Medulla oblongata (tissue), 1 donor: ENCODE data around the gene AMELX.

Source experiments
- DNase-seq: peaks from one replicate; pipeline ENCODE4 v3.0.0-alpha.2; 2015; ENCODE audit errors: extremely low spot score

Gene AMELX

DNA sequence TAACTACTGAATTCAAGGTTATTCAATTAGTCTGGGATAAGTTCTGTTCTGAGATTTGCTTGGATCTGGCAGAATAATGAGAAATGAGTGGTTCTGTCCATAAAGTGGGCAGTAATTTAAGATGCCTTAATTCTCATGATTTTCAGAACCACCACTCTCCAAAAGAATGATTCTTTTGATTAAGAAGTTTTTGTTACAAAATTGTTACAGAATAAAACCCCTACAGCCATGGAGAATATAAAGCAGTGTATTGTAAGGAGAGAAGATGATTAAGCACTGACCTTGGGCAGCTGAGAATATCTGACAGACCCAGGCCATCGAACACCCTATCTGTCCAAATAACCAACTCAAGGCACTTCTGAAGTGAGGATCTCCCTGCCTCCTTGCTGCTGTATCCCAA lies 12.4 kb downstream of the AMELX start:
- DNase-seq = no peak

DNA sequence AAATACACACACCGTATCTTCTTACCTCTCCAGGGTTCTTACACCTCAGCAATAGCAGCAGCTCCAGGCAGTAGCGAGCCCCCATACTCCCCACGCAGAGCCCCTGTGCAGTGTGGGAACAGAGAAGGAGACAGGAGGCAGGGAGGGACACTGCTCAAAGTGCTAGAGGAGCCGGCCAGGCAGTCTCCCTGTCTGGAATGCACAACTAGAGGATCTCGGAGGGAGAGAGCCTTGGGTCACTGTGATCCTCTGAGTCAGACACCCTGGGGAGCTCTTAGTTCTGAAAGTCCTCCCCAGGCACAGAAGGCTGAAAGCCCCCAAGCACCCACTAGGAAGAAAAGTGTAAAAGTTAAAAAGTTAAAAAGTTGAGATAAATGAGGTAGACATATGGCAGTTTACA lies 16.0 kb downstream of the AMELX start:
- DNase-seq = no peak

DNA sequence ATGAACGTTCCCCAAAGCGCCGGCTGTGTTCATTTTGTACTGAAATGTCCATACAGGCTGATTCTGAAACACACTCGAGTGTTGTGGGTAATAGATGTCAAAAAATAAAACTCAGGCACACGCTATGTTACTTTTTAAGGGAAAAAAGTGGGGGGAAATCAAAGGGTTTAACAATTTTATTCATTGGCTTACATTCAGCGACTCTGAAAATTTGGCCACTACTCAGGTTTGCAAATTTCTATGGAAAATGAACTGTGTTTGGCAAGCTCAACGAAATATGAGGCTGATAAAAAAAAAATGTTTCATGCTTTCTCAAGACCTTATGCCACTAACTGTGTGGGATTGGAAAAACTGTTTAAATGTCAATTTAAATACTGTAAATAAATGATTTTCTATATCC lies 18.5 kb downstream of the AMELX start:
- no peak for DNase-seq

DNA sequence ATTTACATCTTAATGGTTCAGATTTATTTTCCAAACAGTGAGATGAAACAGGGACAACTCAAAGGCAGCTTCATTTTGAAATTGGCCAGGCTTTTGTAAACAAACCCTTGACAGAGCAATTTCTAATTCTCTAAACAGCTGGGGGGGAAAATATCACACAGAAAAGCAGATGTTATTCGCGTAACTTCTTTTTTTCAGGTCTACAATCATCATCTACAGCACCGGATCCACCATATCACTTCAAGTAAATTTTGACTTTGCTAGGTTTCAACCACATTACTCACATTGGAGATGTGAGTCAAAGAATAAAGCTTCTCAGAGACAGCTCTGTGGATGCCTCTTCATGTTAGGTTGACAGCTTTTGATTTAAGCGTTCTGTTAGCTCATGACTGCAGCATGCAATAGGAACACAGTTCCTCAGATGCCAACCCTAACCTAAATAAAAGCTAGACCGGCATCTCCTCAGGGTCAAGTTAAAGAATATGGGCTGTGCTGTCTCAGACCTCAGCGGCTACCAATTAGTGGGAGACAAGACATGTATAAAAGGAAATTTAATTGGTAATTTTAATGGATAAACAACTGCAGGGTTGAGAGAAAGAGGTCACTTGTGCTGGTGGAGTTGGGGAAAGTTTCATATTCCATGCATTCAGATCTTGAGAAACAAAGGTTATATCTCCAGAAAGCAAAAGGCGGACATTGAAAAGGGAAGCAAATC lies 26.8 kb downstream of the AMELX start:
- no peak for DNase-seq

DNA sequence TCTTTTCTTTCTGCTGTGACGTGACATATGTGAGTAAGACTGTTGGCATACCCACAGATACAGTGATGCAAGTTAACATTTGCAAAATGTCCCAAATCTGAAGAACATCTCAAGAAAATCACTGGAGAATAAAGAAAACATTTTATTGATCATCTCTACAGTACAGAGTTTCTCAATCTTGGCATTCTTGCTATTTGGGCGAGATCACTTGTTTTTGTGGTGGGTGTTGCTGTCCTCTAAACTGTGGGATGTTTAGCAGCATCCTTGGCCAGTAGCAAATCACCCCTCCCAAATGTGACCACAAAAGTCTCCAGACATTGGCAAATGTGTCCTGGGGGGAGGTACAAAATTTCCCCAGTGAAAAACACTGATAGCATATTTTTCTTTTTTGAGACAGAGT lies 28.8 kb downstream of the AMELX start:
- no peak for DNase-seq

DNA sequence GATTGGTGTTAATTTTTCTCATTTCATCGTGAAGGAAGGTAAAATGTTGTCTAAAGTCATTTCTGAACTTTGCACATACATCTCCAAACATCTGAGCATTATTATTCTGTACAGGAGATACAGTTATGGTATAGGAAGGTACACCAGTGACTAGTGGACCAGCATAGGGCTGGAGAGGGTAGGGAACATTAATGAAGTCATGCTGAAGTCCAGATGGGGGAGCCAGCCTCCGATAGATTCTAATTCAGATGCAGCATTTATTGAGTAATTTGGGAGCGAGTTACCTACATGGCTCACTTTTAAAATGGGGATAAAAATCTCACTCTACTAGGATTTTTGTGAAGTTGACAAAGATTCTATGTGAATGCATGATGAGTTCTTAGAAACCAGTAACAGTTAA lies 34.9 kb downstream of the AMELX start:
- DNase-seq = no peak

DNA sequence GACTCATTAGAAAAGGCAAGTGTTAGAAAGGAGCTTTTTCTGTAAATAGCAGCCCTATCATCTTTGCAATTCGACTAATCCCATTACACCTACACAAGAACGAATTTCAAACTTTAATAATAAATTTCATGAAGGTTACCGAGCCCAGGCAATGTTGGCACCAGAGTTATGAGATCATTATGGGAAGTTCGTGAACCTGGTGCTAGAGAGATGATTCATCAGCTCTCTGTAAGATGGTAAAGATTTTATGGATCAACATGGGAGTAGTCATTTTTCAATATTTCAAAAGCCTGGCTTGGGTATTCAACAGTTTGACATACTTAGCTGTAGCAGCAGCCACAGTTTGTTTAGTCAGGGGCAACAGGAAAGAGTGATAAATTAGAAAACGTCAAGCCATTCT lies 35.8 kb downstream of the AMELX start:
- no peak for DNase-seq

DNA sequence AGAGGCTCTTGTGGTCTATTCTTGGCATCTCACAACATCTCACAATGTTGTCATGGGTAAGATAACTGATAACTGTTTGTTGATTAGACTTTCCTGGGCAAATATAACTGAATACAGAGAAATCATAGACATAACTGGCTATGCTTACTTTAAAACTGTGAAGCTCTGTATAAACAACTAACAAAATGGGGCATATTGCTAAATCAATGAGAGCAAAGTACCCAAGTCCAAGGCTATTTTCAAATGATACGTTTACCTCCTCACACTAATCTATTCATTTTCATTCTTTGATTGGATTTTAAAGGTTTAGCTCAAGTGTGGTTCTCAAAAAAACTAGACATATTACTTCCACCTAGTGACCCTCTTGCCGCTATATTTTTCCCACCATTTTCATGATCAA lies 38.6 kb downstream of the AMELX start:
- no peak for DNase-seq

DNA sequence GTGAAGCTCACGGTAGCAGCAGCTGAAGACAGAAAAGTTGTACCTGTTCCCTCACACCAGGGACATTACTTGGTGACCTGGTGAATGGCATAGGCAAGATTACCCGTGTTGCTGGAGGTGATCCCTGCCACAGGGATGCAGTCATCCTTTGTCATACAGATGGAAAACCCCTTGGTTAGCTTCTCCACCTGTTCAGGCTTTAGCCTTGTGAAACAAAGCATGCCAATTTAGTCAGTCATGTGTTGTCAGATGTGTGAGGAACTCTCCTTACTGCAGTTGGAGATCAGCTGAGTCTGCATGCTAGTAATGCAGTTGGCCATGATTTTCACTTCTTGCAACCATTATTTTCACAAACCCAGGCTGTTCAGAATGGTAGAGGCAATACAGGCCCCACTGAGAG lies 41.0 kb downstream of the AMELX start:
- DNase-seq = no peak

DNA sequence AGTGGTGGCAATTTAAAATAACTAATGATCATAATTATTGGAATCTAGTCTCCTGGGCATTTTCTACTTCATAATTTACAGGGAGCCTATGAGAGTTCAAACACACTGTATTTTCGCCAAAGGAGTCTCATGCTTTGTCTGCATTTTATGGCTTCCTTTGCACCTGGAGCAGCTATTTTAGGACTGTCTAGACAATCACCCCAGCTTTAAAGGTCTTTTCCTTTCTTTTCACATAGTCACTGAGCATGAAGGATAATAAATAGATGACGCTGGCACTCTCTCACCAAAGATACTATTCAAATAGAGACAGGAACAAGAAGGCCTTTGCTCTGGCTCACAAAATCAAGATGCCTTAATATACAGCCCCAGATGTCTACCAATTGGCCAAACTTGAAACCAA lies 43.0 kb downstream of the AMELX start:
- no peak for DNase-seq

DNA sequence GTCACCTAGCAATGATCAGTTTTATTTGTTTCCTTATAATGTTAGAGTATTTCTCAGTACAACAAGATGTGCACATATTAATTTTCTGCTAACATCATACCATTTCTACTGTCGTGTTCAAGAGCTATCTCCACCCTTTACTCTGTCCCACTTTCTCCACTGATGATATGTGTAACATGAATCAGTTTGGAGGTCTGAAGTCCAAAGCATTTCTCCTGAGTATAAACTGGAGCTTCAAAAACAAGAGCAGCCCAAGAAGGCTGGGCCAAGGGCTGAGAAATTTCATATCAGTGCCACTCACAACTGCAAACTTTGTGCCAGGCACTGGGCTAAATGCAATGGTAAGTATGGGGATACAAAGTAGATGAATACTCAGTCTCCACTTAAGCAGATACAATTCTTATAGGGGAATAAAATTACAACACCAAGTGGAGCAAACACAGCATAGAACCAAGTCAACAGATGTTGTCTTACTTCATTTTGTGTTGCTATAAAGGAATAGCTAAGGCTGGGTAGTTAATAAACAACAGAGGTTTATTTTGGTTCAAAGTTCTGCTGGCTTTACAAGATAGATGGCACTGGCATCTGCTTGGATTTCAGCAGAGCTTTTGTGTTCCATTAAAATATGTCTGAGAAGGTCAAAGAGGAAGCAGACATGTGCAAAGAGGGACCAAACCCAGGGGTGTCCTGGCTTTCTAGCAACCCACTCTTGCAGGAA lies 44.2 kb downstream of the AMELX start:
- no peak for DNase-seq

DNA sequence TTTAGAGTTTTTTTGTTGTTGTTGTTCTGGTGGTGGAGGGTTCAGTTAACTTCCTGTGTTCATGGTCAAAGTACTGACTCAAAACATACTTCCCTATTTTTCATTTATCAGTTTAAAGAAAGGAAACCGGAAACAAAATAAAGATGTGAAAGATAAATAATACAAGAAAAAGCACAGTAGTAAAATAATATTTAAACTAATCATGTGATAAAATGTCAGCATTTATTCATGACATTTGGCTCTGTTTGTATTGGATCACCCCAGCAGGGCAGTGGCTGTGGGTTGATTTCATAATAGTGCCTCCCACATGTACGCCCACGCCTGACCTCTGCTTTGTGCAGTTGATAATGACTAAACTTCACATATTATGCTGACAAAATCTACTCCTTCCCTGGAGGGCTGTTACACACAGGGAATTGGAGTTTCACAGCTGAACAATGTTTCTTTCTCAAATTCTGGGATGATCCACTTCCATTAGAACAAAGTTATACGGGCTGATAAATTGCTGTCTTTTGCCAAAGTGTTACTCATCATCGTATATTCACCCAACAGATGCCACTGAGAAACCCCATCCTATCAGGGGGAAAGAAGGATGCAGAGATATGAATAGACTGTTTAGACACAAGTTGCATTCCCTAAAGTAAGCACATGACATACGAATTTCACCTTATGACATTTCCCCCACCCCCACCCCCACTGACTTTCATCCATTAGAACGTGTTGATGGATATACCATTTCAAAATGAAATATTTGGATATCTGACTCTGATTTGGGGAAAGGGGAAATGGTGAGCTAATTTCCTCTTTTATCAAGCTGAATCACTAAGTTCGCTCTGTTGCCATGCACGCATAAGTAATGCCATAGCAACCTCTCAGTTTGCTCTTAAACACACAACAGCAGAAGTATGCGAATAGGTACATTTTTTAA lies 48.3 kb downstream of the AMELX start:
- DNase-seq = peak; percentile 39

DNA sequence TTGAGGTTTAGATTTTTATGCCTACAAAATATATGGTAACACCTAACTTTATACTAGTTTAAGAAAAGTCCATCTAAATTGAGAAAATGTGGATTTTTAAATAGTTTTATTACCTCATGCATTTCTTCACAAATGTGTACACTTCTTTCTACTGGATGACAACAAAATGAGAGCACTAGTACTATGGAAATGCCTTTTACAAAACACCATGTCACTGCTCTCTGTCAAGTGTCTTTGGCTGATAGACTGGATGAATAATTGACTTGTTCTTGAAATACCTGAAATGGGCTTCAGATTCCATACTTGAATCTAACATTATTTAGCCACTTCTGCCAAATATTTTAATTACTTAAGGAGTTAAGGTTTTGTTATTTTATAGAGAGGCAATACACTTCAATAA lies 49.5 kb downstream of the AMELX start:
- DNase-seq = no peak

DNA sequence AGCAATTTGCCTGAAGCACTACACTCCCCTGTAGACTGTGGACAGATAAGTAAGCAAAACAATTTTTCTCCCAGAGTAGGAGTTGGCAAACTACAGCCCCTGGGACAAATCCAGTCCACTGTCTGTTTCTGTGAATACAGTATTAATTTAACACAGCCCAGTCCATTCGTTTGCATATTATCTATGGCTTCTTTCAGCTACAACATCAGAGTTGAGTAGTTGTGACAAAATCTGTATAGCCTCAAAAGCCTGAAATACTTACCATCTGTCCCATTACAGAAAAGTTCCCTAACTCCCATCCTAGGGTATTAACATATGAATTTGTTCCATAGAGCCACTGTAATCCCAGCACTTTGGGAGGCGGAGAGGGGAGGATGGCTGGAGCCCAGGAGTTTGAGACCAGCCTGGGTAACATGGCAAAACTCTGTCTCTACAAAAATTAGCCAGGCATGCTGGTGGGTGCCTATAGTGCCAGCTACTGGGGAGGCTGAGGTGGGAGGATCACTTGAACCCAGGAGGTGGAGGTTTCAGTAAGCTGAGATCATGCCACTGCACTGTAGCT lies 53.0 kb downstream of the AMELX start:
- DNase-seq = no peak

DNA sequence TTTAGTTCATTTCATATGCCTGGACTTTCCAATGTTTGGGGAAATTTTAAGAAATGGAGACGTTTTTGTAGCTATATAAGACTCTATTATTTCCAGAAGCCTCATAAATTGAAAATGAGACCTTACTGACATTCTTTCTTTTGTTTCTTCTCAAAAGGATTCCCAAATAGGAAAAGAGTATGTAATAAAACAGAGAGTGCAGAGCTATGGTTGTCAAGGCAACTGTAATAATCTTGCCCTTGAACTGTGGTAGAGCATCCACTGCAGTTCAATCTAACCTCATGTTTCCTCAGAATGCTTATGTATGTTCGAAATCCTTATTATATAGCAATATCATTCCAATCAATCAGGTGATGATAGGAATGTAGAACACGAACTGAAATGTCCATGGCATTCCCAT lies 54.1 kb downstream of the AMELX start:
- no peak for DNase-seq

DNA sequence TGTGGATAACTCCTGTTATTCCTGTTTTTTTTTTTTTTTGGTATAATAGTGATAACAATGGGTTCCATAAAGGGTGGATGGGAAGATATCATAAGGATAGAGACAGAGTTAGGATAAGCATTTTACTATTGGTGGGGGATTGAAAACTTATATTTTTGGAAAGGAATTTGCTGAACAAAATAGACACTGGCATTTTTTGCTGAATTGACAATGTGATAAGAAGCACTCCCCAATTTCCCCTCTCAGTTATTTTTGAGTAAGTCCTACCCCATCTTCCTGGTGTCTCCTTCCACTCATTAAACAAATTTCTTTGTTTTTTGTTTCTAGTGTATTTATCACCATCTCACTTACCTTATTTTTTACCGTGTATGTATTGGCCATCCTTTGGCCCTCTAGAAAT lies 55.8 kb downstream of the AMELX start:
- no peak for DNase-seq

DNA sequence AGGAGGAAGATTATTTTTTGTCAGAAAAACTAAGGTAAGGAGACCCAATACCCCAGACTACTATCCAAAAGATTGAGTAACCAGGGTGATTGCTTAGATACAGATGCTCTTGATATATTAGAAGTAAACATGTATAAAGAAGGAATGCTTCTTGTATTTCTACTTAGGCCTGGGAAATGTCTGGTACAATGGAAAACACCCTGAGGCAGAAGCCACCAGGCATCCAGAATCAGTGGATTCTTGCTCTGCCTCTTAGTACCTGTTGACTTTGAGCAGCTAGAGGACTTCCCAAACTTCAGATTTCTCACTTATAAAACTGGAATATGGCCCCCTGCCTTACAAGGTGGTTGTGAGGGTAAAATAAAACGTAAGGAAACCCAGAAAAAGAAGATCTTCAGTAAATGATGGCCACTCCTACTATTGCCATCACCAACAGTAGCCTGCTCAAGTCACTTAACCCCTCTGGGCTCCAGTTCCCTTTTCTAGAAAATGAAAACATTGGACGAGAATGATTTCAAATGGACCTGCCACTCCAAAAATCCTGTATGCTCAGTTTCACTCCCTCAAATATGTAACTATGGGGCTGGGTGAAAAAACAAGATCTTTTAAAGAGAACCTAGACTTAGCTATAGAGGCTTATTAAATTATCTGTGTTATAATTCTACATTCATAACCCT lies 56.6 kb downstream of the AMELX start:
- DNase-seq = no peak
